B cell (primary cell): ENCODE measurements around the gene TELO2. TPM values are rescaled to one million over a fixed set of nuclear protein-coding genes. Genes with fewer than 3 reads are reported as not detected.

Experiments
- ATAC-seq: fragments of 200-7000 bp; cut with Tn5 transposase; one replicate; pipeline ENCODE4 v1.10.0; 2021; ENCODE audit warnings: low read depth, mild to moderate bottlenecking, moderate number of reproducible peaks, moderate library complexity
- CTCF ChIA-PET: fragments of 350-600 bp; sonication (Branson Sonifier 250); formaldehyde crosslinking; loops from one replicate; lab custom pipeline; 2021; ENCODE audit warnings: antibody characterized with exemption, inconsistent platforms; lab: Charles Lee
- POLR2A ChIA-PET: fragments of 350-600 bp; sonication (Branson Sonifier 250); formaldehyde crosslinking; loops from one replicate; lab custom pipeline; 2021; ENCODE audit warnings: antibody characterized with exemption; lab: Charles Lee
- DNase-seq: peaks from one replicate; pipeline ENCODE4 v3.0.0; 2013
- H2AFZ ChIP-seq: 2 replicates; pipeline ENCODE4 v1.6.1; 2012; ENCODE audit warnings: mild to moderate bottlenecking, low read depth, low read length; ENCODE audit not compliant: insufficient read depth, poor library complexity, severe bottlenecking
- H3K27ac ChIP-seq, 2 donors: 1 replicate in 1 of 2; 2 replicates in 1 of 2; pipeline ENCODE4 v1.5.1; 2012 to 2013; ENCODE audit warnings: low read length in 2 of 2, mild to moderate bottlenecking in 2 of 2, moderate library complexity in 1 of 2
- H3K27me3 ChIP-seq, 4 experiments: fragments of 200-600 bp in 1 of 4; sonication (generic) in 1 of 4; replicated peaks in 1 of 4; 1 replicate in 2 of 4; 2 replicates in 2 of 4; pipeline versions ENCODE4 v1.6.1 to v1.7.0; 2013 to 2016; ENCODE audit warnings: low read length in 3 of 4, mild to moderate bottlenecking in 2 of 4, mixed read lengths in 1 of 4, moderate library complexity in 1 of 4; ENCODE audit not compliant: insufficient read depth in 4 of 4, control insufficient read depth in 3 of 4; ENCODE audit errors: control extremely low read depth in 1 of 4
- H3K36me3 ChIP-seq, 2 experiments: replicated peaks in 1 of 2; 1 replicate in 1 of 2; 2 replicates in 1 of 2; pipeline versions ENCODE4 v1.6.1 to v1.7.1; 2013; ENCODE audit warnings: low read length in 1 of 2; ENCODE audit not compliant: insufficient read depth in 2 of 2, control insufficient read depth in 1 of 2; ENCODE audit errors: control extremely low read depth in 1 of 2, extremely low read depth in 1 of 2
- H3K4me1 ChIP-seq, 2 donors: fragments of 200-600 bp in 1 of 2; sonication (generic) in 1 of 2; 1 replicate in 1 of 2; 2 replicates in 1 of 2; pipeline versions ENCODE4 v1.5.1 to v1.6.1; 2013 to 2017; ENCODE audit warnings: low read length in 2 of 2; ENCODE audit not compliant: control insufficient read depth in 2 of 2, insufficient read depth in 2 of 2
- H3K4me2 ChIP-seq: replicated peaks from 2 replicates; pipeline ENCODE3; 2012; ENCODE audit warnings: mild to moderate bottlenecking, low read depth, low read length; ENCODE audit not compliant: poor library complexity, severe bottlenecking
- H3K4me3 ChIP-seq, 5 experiments: fragments of 200-600 bp in 1 of 5; sonication (generic) in 1 of 5; 1 replicate in 3 of 5; 2 replicates in 2 of 5; pipeline versions ENCODE4 v1.5.1 to v1.7.0; 2011 to 2016; ENCODE audit warnings: low read length in 4 of 5, mild to moderate bottlenecking in 4 of 5, low read depth in 2 of 5, control low read depth in 1 of 5, moderate library complexity in 1 of 5; ENCODE audit not compliant: insufficient read depth in 1 of 5; ENCODE audit errors: control extremely low read depth in 1 of 5, extremely low read depth in 1 of 5
- H3K79me2 ChIP-seq: fragments of 200-600 bp; sonication (generic); one replicate; pipeline ENCODE4 v1.6.0; 2016; ENCODE audit warnings: low read length; ENCODE audit not compliant: control insufficient read depth, insufficient read depth
- H3K9ac ChIP-seq: fragments of 200-600 bp; sonication (generic); 2 replicates; pipeline ENCODE4 v1.6.1; 2017; ENCODE audit warnings: mild to moderate bottlenecking, low read length, moderate library complexity
- H3K9me3 ChIP-seq, 3 donors: one replicate each; pipeline versions ENCODE4 v1.6.1 to v1.7.1; 2013; ENCODE audit warnings: low read length in 2 of 3; ENCODE audit not compliant: control insufficient read depth in 2 of 3, insufficient read depth in 1 of 3; ENCODE audit errors: control extremely low read depth in 1 of 3
- H4K20me1 ChIP-seq: 2 replicates; pipeline ENCODE4 v1.6.0; 2012; ENCODE audit warnings: mild to moderate bottlenecking, low read length; ENCODE audit not compliant: insufficient read depth, control insufficient read depth, poor library complexity, severe bottlenecking
- H3K27ac Mint-ChIP-seq: one replicate; pipeline ENCODE4 v1.8.0; 2021; ENCODE audit warnings: mixed read lengths
- H3K27me3 Mint-ChIP-seq: one replicate; pipeline ENCODE4 v1.8.0; 2021; ENCODE audit warnings: mixed read lengths
- H3K4me1 Mint-ChIP-seq: one replicate; pipeline ENCODE4 v1.8.0; 2021; ENCODE audit warnings: mixed read lengths
- H3K4me3 Mint-ChIP-seq: one replicate; pipeline ENCODE4 v1.8.0; 2021; ENCODE audit warnings: mixed read lengths
- H3K9me3 Mint-ChIP-seq: one replicate; pipeline ENCODE4 v1.8.0; 2022; ENCODE audit warnings: mixed read lengths; ENCODE audit not compliant: insufficient read depth
- CTCF ChIP-seq: fragments of 200-600 bp; IDR thresholded peaks from one replicate; pipeline ENCODE4 v1.8.0; 2022; ENCODE audit warnings: antibody characterized with exemption, mild to moderate bottlenecking
- EZH2 ChIP-seq: IDR thresholded peaks from 2 replicates; pipeline ENCODE4 v1.6.1; 2012; ENCODE audit warnings: borderline replicate concordance, low read depth, mild to moderate bottlenecking, moderate library complexity, low read length; ENCODE audit not compliant: insufficient read depth, poor library complexity, severe bottlenecking
- WGBS: methylation state at CpG from one replicate; pipeline ENCODE4 v1.1.5; 2013; ENCODE audit warnings: missing lambda C conversion rate; ENCODE audit not compliant: insufficient coverage; 5-methylcytosine and 5-hydroxymethylcytosine counted together
- intact Hi-C: fragments of 100-400 bp; cut with micrococcal nuclease; formaldehyde crosslinking; loops from one replicate; pipeline ENCODE4 v1.10.0; 2022
- polyA plus RNA-seq: library from polyadenylated mRNA; depleted of rRNA; stranded (reverse); fragments of >200 nt; gene quantifications from 2 replicates; pipeline ENCODE4 v1.2.3, GENCODE V29; 2012
- total RNA-seq, 2 donors: library from RNA; stranded (reverse); fragments of 120-200 nt in 1 of 2; gene quantifications; 1 replicate in 1 of 2; 2 replicates in 1 of 2; pipeline versions ENCODE4 v1.2.3 to v1.2.4, GENCODE V29; 2013 to 2022

The TELO2 gene
- total and polyA plus RNA-seq, 2 donors (not counting 1 experiment from before 2014, with no cell fraction given) = 81.9 to 136 TPM

- no peak for TF ChIP-seq EZH2
- TF ChIP-seq CTCF = no peak
- H3K27me3 ChIP-seq = no peaks in the 10 kb centered on the region
- H3K9ac ChIP-seq = no peak overlapping the region
- H3K4me2 ChIP-seq = no peak overlapping the region
- Mint-ChIP-seq H3K4me3 (no peak overlapping the region), H3K27ac (no peak overlapping the region), H3K4me1 (peaks cover 28% of the 10 kb centered on the region), H3K9me3 (no peaks in the 10 kb centered on the region), H3K27me3 (no peaks in the 10 kb centered on the region)
- peaks cover 6 to 30% of the 10 kb centered on the region in 2 experiments for H3K36me3 ChIP-seq
- H3K27ac ChIP-seq = no peak overlapping the region
- ChIA-PET POLR2A (no interaction called here), CTCF (no interaction called here)
- intact Hi-C loops = no loop called here
- ATAC-seq = no peak
- no peak overlapping the region for H2AFZ ChIP-seq
- H3K4me3 ChIP-seq = no peak overlapping the region
- peaks cover 99% of the 10 kb centered on the region for H3K79me2 ChIP-seq
- no peak for DNase-seq
- peaks cover 32% of the 10 kb centered on the region for H4K20me1 ChIP-seq
- WGBS = 98% methylated on average over 13 of the region's 13 CpGs
- H3K9me3 ChIP-seq = peaks cover 0 to 3% (median 0%) of the 10 kb centered on the region in 3 donors
- H3K4me1 ChIP-seq = peaks cover 5 to 22% of the 10 kb centered on the region in 2 donors
Observed at GRCh38 chr16:1465567-1465915, 27.6 kb upstream of the TELO2 start.

DNA sequence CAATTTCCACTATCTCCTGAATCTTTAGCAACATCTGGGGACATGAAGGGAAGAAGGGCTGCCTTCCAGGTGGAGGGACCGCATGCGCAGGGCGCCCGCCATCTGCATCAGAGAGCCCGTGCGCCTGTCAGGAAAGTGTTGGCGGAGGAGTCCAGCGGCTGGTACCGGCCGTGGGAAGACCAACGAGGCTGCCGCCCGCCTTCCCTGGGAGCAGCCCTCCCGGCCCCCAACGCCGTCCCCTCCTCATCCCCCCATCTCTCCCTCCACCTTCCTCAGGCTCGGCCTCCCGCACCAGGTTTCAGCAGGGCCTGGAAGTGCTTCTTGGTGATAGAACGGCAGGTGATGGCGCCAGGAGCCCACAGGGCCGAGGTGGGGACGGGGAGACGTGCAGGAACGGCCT, 27.1 kb upstream of the TELO2 start:
- CTCF ChIA-PET = no interaction called here
- Mint-ChIP-seq H3K27ac (peak overlapping the region; percentile 15), H3K9me3 (no peaks in the 10 kb centered on the region), H3K4me3 (no peak overlapping the region), H3K4me1 (peaks cover 30% of the 10 kb centered on the region), H3K27me3 (no peaks in the 10 kb centered on the region)
- DNase-seq (no peak), ATAC-seq (no peak)
- H2AFZ ChIP-seq = no peak overlapping the region
- peaks cover 99% of the 10 kb centered on the region for H3K79me2 ChIP-seq
- H3K4me2 ChIP-seq = no peak overlapping the region
- POLR2A ChIA-PET = no interaction called here
- intact Hi-C loops = no loop called here
- 95% methylated on average over 10 of the region's 24 CpGs for WGBS
- no peak overlapping the region for H3K27ac ChIP-seq
- no peaks in the 10 kb centered on the region for H3K27me3 ChIP-seq
- TF ChIP-seq CTCF (no peak), EZH2 (no peak)
- H3K9ac ChIP-seq = no peak overlapping the region
- peaks cover 37% of the 10 kb centered on the region for H4K20me1 ChIP-seq
- no peak overlapping the region for H3K4me3 ChIP-seq
- H3K4me1 ChIP-seq = peaks cover 11 to 27% of the 10 kb centered on the region in 2 donors
- peaks cover 0 to 3% (median 0%) of the 10 kb centered on the region in 3 donors for H3K9me3 ChIP-seq
- H3K36me3 ChIP-seq = peaks cover 6 to 25% of the 10 kb centered on the region in 2 experiments
